ENCODE data around the gene OVCA2.

Gene OVCA2

DNA sequence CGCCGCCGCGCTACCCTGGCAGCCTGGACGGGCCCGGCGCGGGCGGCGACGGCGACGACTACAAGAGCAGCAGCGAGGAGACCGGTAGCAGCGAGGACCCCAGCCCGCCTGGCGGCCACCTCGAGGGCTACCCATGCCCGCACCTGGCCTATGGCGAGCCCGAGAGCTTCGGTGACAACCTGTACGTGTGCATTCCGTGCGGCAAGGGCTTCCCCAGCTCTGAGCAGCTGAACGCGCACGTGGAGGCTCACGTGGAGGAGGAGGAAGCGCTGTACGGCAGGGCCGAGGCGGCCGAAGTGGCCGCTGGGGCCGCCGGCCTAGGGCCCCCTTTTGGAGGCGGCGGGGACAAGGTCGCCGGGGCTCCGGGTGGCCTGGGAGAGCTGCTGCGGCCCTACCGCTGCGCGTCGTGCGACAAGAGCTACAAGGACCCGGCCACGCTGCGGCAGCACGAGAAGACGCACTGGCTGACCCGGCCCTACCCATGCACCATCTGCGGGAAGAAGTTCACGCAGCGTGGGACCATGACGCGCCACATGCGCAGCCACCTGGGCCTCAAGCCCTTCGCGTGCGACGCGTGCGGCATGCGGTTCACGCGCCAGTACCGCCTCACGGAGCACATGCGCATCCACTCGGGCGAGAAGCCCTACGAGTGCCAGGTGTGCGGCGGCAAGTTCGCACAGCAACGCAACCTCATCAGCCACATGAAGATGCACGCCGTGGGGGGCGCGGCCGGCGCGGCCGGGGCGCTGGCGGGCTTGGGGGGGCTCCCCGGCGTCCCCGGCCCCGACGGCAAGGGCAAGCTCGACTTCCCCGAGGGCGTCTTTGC lies 16.2 kb downstream of the OVCA2 start:
- peak overlapping the region; percentile 44 for H3K4me3 ChIP-seq (ENCODE audit: control insufficient read depth, low read depth, low read length)
- TF ChIP-seq, protein P1, sequence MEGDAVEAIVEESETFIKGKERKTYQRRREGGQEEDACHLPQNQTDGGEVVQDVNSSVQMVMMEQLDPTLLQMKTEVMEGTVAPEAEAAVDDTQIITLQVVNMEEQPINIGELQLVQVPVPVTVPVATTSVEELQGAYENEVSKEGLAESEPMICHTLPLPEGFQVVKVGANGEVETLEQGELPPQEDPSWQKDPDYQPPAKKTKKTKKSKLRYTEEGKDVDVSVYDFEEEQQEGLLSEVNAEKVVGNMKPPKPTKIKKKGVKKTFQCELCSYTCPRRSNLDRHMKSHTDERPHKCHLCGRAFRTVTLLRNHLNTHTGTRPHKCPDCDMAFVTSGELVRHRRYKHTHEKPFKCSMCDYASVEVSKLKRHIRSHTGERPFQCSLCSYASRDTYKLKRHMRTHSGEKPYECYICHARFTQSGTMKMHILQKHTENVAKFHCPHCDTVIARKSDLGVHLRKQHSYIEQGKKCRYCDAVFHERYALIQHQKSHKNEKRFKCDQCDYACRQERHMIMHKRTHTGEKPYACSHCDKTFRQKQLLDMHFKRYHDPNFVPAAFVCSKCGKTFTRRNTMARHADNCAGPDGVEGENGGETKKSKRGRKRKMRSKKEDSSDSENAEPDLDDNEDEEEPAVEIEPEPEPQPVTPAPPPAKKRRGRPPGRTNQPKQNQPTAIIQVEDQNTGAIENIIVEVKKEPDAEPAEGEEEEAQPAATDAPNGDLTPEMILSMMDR (conservative IDR thresholded peaks at IDR 0.05; ENCODE audit: control insufficient read depth, insufficient read depth, low read depth, low read length) = no peak
- DNase-seq (ENCODE audit: low read depth) = no peak

DNA sequence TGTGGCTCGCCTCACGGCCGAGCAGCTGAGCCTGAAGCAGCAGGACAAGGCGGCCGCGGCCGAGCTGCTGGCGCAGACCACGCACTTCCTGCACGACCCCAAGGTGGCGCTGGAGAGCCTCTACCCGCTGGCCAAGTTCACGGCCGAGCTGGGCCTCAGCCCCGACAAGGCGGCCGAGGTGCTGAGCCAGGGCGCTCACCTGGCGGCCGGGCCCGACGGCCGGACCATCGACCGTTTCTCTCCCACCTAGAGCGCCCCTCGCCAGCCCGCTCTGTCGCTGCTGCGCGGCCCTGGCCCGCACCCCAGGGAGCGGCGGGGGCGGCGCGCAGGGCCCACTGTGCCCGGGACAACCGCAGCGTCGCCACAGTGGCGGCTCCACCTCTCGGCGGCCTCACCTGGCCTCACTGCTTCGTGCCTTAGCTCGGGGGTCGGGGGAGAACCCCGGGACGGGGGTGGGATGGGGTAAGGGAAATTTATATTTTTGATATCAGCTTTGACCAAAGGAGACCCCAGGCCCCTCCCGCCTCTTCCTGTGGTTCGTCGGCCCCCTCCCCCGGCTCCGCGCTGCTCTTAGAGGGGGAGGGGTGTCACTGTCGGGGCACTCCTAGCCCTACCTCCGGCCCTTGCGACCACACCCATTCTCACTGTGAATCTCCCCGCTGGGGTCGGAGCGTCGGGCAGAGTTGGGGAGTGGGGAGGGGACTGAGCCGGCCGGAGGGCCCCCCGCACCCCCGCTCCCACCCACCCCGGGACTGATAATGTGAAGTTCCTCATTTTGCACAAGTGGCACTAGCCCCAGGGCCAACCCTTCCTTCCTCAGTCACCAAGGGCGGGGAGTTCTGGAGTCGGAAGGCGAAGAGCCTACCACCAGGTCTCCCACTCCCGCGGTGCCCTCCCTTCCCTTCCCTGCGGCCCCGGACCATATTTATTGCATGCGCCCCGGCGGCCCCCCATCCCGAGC lies 17.0 kb downstream of the OVCA2 start:
- DNase-seq (ENCODE audit: low read depth) = peak; percentile 86
- TF ChIP-seq, protein P1 (conservative IDR thresholded peaks at IDR 0.05; ENCODE audit: control insufficient read depth, insufficient read depth, low read depth, low read length) = peak; percentile 60

DNA sequence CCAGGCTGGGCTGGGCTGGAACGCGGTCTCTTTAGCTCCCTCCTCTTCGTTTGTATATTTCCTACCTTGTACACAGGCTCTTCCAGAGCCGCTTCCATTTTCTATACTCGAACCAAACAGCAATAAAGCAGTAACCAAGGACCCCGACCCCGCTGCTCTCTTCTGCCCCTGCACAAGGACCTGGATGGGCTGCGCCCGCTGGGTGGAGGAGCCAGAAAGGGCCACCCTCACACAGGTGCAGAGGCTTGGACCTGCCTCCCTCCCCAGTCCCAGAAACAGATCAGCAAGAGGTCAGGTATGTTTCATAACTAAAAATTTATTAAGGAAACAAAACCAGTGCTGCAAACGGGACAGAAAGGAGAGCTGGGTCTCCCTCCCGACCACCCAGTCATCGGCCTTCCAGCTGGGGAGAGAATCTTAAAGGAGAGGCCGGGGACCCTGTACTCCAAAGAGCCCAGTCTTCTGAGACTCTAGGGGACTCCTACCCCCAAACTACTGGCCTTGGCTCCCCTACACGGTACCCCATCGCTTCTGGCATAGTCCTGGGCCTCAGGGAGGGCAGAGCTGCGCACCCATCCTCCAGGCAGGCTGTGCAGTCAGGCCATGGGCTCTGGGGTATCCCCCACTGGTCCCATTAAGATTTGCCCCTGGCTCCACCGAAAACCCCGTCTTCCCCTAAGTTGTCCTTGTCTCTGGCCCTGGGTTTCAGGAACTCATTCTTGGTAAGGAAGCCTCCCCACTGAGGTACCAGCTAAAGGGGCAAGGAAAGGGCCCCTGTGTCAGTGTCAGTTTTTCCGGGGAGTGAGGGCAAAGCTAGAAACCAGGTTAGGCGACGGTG lies 17.9 kb downstream of the OVCA2 start:
- DNase-seq (ENCODE audit: low read depth) = no peak
- H3K4me3 ChIP-seq (ENCODE audit: control insufficient read depth, low read depth, low read length) = peak overlapping the region; percentile 33
- TF ChIP-seq, protein P1 (conservative IDR thresholded peaks at IDR 0.05; ENCODE audit: control insufficient read depth, insufficient read depth, low read depth, low read length) = no peak

More for the DNA sequence above, 17.0 kb downstream of the OVCA2 start:
- peak overlapping the region; percentile 44 for H3K4me3 ChIP-seq (ENCODE audit: control insufficient read depth, low read depth, low read length)

DNA sequence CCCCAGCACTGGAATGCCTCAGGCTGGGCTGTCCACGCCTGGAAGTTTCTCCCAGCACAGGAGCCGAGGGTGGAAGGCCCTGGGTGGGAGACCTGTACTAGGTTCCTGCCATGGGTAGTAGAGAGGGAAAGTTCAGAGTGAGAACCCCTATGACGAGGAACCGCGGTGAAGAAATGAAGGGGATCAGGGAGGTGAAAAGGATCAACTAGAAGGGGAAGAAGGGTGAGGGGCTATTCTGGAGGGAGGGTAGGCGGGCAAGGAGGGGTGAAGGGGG lies 18.5 kb downstream of the OVCA2 start:
- H3K4me3 ChIP-seq (ENCODE audit: control insufficient read depth, low read depth, low read length) = no peak overlapping the region
- TF ChIP-seq, protein P1 (conservative IDR thresholded peaks at IDR 0.05; ENCODE audit: control insufficient read depth, insufficient read depth, low read depth, low read length) = no peak
- no peak for DNase-seq (ENCODE audit: low read depth)

DNA sequence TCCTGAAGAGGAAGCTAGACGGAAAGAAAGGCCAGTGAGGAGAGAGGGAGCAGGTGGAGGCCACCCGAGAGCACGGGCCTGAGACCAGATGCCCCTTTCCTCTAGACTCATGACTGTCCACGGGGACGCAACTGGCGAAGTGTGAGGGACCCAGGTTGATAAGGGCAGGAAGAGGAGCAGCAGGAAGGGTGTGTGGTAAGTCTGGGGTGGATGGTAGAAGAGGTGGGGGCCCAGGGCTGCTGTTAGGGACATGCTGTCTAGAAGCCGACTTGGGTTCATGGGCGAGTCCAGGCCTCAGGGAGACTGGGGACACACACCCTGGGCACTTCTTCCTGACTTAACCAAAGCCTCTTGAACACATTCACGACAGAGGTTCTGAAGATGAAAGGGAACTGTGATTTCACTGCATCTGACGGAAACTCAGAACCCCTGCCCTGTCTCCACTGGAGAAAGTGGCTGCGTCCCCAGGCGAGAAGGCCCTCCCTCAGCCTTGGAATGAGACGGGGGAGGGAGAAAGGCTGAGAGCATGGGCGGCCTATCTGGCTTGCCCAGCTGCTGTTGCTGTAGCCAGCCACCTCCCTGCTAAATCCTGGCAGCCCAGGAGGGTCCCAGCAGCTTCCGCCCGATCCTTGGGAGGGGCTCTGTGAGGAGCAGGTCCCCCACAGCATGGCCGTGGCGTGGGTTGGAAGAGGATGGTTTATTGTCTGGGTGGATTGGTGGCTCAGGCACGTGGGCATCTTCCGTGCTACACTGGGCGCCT lies 19.0 kb downstream of the OVCA2 start:
- DNase-seq (ENCODE audit: low read depth) = no peak
- no peak overlapping the region for H3K4me3 ChIP-seq (ENCODE audit: control insufficient read depth, low read depth, low read length)
- TF ChIP-seq, protein P1 (conservative IDR thresholded peaks at IDR 0.05; ENCODE audit: control insufficient read depth, insufficient read depth, low read depth, low read length) = no peak
